NCI-H2029 treated with DMSO at 0.1 percent for 48 hours (cell line): ENCODE data around the gene MON1A.
"Not testable (repeated sequence)": the region's sequence is repeated elsewhere in the genome, so short reads cannot be mapped to it uniquely, and the experiment has no call there.

ENCODE experiments used
- DNase-seq: peaks from one replicate; lab custom pipeline; 2025; lab: John Stamatoyannopoulos, UW

Gene MON1A

GRCh38 chr3:49929291-49930167 lies at the start of gene MON1A:
Gene MON1A (minus strand): TSS chr3:49929811. CDS start chr3:49913346, 16,465 bp downstream.
- peak; percentile 64 for DNase-seq

DNA sequence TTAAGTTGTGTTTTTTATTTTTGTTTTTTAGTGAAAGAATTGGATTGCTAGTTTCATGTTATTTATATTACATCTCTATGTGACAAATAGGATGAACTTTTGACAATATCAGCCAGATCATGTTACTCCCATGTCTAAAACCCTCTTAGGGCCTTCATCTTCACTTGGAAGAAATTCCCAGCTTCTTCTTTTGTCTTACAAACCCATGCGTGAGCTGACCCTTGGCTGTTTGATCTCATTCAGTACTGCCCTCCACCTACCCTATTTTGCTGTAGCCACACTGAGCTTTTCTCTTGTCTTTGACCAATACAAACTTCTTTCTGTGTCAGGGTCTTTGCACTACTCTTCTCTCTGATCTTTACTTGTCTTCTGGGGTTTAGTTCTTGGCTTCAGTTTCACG lies 47.3 kb upstream of the MON1A start:
- no peak for DNase-seq

- no peak for DNase-seq
Measured at GRCh38 chr3:49972656-49973055, 43.0 kb upstream of the MON1A start.

DNA sequence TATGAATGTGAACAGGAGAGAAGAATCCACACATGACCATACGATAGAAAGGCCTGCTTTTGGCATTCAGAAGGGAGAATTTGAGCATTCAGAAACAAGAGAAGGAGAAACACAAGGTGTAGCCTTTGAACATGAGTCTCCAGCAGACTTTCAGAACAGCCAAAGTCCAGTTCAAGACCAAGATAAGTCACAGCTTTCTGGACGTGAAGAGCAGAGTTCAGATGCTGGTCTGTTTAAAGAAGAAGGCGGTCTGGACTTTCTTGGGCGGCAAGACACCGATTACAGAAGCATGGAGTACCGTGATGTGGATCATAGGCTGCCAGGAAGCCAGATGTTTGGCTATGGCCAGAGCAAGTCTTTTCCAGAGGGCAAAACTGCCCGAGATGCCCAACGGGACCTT lies 38.7 kb upstream of the MON1A start:
- DNase-seq, result no peak

DNA sequence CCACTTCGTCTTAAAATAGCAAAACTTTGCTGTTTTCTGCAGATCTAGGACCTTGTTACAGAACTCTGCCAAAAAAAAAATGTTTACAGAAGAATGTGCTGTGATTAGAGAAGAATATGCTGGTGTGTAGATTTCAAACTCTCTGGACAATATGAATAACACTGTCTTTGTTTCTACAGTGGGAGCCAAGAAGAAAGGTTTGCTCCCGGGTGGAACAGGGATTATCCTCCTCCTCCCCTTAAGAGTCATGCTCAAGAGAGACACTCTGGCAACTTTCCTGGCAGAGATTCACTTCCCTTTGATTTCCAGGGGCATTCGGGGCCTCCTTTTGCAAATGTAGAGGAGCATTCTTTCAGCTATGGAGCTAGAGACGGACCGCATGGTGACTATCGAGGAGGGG lies 37.7 kb upstream of the MON1A start:
- no peak for DNase-seq

DNA sequence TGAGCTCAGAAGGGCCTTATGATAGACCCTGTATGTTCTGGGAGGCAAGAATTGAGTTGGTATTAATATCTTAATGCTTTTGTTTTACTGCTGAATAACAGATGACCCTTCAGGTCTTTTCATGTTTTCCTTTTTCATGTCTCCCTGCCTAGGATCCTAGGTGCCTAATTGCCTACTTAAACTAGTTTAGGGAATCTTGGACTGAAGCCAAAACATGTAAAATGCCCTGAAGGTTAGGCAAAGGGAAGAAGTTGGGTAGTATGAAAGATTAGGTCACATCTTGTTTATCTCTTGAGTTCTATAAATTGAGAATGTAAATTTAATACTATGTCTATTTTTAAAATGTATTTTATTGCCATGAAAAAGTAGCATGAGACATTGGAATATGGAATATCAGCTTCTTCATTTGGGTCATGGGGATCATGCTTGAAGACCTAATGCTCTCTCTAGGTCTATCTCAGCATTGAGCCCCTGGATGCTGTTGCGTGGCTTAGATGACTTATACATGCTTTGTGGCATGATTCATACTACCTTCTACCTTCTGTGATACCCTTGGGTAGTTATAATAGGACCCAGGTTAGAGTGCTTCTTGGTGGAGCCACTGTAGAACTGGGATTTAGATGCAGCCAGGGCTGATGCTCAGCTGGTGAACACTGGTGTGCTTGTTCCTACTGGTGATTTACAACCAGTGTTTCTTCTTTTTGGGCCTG lies 36.8 kb upstream of the MON1A start:
- DNase-seq, result no peak

DNA sequence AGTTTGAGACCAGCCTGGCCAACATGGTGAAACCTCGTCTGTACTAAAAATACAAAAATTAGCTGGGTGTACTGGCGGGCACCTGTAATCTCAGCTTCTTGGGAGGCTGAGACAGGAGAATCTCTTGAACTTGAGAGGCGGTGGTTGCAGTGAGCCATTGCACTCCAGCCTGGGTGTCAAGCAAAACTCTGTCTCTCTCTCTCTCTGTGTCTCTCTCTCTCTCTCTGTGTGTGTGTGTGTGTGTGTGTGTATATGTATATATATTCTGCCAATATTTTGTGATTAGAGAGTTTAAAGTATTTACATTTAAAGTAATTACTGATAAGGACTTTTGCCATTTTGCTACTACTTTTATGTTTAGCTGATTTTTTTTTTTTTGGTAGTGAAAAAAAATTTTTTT lies 26.0 kb upstream of the MON1A start:
- no peak for DNase-seq

DNA sequence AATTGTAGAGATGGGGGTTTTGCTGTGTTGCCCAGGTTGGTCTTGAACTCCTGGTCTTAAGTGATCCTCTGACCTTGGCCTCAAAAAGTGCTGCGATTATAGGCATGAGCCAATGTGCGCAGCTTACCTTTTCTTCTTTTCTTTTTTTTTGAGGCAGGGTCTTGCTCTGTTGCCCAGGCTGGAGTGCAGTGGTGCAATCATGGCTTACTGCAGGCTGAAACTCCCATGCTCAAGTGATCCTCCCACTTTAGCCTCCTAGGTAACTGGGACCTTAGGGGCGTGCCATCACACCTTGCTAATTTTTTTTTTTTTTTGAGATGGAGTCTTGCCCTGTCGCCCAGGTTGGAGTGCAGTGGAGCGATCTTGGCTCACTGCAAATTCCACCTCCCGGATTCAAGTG lies 23.3 kb upstream of the MON1A start:
- no peak for DNase-seq

DNA sequence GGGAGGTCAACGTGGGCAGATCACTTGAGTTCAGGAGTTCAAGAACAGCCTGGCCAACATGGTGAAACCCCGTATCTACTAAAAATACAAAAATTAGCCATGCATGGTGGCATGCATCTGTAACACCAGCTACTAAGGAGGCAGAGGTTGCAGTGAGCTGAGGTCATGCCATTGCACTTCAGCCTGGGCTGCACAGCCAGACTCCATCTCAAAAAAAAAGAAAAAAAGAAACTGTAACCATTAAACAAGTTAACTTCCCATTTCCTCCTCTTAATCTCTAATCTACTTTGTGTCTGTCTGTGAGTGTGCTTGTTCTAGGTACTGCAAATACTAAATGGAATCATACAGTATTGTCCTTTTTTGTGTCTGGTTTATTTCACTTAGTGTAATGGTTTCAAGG lies 13.0 kb upstream of the MON1A start:
- no peak for DNase-seq

DNA sequence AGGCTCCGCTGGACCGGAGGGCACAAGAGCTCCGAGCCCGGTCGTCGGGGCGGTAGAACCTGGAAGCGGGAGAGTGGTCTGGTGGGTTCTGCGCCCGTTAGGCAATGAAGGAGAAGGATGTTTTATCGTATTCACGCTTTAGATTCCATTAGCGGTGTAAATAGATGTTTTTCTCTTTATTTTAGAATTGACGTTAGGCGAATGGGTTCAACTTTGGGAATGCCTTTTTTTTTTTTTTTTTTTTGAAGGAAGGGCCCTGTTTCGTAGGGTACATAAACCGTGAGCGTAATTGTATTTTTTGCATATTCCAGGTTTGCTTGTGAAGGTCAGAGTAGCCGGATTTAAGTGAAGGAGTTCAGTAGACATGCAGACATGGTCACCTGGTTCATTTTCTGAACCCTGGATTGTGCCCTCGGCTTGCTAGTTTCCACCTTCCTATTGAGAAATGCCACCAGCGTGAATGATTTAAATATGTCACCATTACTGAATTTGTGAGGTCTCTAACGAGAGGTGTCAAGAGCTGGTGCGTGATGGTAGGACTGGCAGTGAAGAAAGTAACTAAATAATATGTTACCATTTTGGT lies 11.1 kb upstream of the MON1A start:
- no peak for DNase-seq

DNA sequence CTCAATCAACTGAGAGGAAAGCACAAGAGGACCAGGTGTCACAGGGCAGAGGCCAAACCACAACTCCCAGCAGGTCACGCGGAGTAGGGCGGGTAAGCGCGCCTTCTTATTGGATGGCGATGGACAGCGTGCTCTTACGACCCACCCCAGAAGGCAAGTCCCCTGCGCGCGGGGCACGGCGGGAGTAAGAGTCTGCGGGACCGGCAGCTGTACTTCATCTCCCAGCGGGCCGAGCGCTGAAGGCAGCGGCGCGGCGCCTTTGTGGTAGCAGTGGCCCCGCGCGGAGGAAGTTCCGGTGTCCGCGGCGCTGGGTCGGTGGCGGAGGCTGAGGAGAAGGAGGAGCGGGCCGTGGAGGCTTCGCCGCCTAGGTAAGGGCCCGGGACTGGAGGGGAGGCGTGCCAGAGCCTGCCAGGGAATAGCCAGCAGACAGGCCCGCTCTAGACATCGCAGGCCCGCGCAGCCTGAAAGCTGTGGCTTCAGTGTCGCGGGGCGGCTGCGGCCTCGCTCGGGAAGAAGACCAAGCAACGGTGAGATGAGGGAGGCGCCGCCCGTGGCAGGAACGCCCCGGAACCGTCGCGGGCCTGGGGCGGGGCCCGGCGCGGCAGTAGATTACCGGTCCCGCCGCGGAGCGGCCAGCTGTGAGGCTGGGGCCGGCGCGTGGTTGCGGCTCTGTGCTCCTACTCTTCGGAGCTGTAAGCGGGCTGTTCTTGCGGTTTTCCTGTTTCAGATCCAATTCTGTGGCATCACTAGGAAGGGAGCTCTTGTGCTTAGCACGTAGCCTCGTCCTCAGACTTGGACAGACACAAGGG lies 10.5 kb upstream of the MON1A start, which contains the start of gene RBM6:
RBM6 (plus strand) TSS at position 293 of the 809 bp plus-strand sequence. CDS start 22,492 bp downstream, outside the sequence.
- peak; percentile 51 for DNase-seq

- DNase-seq, result no peak
Measured at GRCh38 chr3:49937090-49937489, 7.5 kb upstream of the MON1A start.

DNA sequence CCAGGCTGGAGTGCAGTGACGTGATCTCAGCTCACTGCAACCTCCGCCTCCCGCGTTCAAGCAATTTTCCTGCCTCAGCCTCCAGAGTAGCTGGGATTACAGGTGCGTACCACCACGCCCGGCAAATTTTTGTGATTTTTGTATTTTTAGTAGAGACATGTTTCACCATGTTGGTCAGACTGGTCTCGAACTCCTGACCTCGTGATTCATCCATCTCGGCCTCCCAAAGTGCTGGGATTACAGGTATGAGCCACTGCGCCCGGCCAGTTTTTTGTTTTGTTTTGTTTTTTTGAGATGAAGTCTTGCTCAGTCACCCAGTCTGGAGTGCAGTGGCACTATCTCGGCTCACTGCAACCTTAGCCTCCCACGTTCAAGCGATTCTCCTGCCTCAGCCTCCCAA lies 2.7 kb upstream of the MON1A start:
- DNase-seq, result not testable (repeated sequence)

DNA sequence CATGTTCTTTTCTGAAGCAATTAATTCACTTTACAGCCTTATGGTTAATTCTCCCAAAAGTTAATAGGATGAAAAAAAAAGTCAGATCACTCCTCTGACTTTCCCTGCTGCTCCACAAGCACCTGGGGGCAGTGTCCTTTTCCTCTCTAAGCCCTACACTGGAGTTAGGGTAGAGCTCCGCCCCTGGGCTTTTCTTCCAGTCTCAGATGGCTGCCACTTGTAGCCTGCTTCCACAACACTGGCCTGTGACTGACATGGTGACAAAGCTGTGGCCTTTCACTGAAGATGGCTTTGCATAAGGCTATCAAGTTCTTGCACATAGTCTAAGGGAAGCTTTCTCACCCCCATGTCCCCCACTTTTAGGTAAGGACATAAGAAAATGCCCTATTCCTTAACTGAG lies 1.3 kb upstream of the MON1A start:
- no peak for DNase-seq

DNA sequence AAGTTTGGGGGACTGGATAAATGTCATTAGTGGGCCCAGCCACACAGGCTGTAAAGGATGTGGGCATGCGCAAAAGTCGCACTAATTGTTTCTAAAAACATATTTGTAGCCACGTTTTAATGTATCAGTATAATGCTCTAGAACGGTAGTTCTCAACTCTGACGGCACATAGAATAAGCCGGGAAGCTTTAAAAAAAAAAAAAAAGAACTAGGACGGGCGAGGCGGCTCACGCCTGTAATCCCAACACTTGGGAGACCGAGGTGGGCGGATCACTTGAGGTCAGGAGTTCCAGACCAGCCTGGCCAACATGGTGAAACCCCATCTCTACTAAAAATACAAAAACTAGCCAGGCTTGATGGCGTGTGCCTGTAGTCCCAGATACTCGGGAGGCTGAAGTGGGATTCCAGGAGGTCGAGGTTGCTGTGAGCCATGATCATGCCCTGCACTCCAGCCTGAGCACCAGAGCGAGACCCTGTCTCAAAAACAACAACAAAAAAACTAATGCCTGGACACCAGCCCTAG lies 618 bp upstream of the MON1A start:
- DNase-seq, result no peak

GRCh38 chr3:49928481-49929017 lies 1.1 kb downstream of the MON1A start:
- DNase-seq, result no peak

DNA sequence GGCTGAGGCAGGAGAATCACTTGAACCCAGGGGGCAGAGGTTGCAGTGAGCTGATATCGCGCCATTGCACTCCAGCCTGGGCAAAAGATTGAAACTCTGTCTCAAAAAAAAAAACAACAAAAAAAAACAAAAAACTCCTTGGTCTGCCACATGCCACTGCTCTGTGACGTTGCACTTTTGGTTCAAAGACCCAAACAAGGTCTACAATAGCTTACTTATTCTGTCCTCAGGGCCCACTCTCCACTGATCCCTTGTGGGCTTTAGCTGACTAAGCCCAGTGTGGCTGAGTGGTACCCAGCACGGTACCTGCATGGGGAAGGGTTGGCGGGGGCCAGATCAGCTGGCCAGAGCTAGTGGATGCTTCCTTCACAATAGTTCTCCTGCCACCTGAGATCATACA lies 1.8 kb downstream of the MON1A start:
- DNase-seq, result no peak

DNA sequence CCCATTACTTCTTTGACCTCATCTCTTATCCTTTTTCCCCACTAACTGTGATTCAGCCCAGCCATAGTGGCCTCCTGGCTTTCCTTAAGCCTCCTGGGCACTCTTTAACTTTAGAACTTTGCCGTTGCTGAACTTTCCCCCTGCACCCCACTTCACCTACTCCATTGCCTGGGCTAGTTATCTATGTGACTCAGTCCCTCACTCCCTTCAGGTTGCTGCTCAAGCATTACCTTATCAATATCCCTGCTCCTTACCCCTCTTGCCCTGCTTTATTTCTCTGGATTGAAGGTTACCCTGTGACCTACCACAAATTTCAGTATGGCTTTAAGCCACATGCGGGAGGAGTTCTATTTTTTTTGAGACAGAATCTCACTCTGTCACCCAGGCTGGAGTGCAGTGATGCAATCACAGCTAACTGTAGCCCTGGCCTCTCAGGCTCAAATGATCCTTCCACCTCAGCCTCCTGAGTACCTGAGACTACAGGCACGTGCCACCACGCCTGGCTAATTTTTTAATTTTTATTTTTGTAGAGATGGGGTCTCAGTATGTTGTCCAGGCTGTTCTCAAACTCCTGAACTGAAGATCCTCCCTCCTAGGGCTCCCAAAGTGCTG lies 3.4 kb downstream of the MON1A start:
- DNase-seq, result no peak

DNA sequence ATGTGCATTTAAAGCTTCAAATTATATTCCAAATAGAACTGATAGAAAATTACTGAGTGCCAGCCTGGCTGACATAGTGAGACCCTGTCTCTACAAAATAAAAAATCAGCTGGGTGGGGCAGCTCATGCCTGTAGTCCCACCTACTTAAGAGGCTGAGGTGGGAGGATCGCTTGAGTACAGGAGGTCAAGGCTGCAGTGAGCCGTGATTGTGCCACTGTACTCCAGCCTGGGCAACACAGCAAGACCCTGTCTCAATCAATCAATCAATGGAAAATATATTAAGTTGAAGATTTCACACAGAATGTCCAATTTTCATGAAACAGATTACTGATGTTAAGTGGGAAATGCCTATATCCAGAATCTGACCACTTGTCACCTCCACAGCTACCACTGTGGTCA lies 4.1 kb downstream of the MON1A start:
- no peak for DNase-seq

DNA sequence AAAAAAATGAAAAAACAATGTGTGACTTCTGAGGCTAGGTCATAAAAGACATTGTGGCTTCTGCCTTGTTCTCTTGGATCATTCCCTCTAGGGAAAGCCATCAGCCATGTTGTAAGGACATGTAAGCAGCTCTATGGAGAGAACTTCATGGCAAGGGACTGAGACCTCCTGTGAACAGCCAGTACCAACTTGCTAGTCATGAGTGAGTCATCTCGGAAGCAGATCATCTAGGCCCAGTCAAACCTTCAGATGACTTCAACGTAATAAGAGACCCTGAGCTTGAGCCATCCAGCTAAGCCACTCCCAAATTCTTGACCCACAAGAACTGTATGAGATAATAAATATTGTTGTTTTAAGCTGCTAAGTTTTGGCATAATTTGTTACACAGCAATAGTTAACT lies 4.9 kb downstream of the MON1A start:
- DNase-seq, result no peak
